ENCODE data around the gene BET1. TPM values are rescaled to one million over a fixed set of nuclear protein-coding genes. Genes with fewer than 3 reads are reported as not detected.
"Not testable (repeated sequence)": the region's sequence is repeated elsewhere in the genome, so short reads cannot be mapped to it uniquely, and the experiment has no call there.

The BET1 gene
- polyA plus RNA-seq (2012; ENCODE audit: insufficient read depth, insufficient read length): 13.7 TPM

- peak within 1 kb of the TSS; percentile 94 for H3K4me3 ChIP-seq (ENCODE audit: low read length)
- peak; percentile 88 for DNase-seq (ENCODE audit: low read depth, low spot score)
Observed at GRCh38 chr7:94004024-94004951, at the start of gene BET1. Gene BET1 (minus strand): TSS chr7:94004355. CDS start chr7:94004216, 139 bp downstream.

GRCh38 chr7:94053532-94053931 is 49.4 kb upstream of the BET1 start:
- no peak for DNase-seq (ENCODE audit: low read depth, low spot score)
- no peak overlapping the region for H3K4me3 ChIP-seq (ENCODE audit: low read length)

GRCh38 chr7:94052398-94053180 is 48.4 kb upstream of the BET1 start:
- H3K4me3 ChIP-seq (ENCODE audit: low read length): no peak overlapping the region
- DNase-seq (ENCODE audit: low read depth, low spot score): no peak

GRCh38 chr7:94050046-94050445 is 45.9 kb upstream of the BET1 start:
- no peak for DNase-seq (ENCODE audit: low read depth, low spot score)
- no peak overlapping the region for H3K4me3 ChIP-seq (ENCODE audit: low read length)

GRCh38 chr7:94049615-94050014 is 45.5 kb upstream of the BET1 start:
- no peak for DNase-seq (ENCODE audit: low read depth, low spot score)
- no peak overlapping the region for H3K4me3 ChIP-seq (ENCODE audit: low read length)

- no peak for DNase-seq (ENCODE audit: low read depth, low spot score)
- H3K4me3 ChIP-seq (ENCODE audit: low read length): no peak overlapping the region
Observed at GRCh38 chr7:94048755-94049154, 44.6 kb upstream of the BET1 start.

GRCh38 chr7:94047956-94048355 is 43.8 kb upstream of the BET1 start:
- DNase-seq (ENCODE audit: low read depth, low spot score): no peak
- H3K4me3 ChIP-seq (ENCODE audit: low read length): no peak overlapping the region

- DNase-seq (ENCODE audit: low read depth, low spot score): no peak
- no peak overlapping the region for H3K4me3 ChIP-seq (ENCODE audit: low read length)
Observed at GRCh38 chr7:94045581-94045980, 41.4 kb upstream of the BET1 start.

GRCh38 chr7:94044806-94045205 is 40.7 kb upstream of the BET1 start:
- no peak for DNase-seq (ENCODE audit: low read depth, low spot score)
- no peak overlapping the region for H3K4me3 ChIP-seq (ENCODE audit: low read length)

GRCh38 chr7:94043299-94043698 is 39.1 kb upstream of the BET1 start:
- DNase-seq (ENCODE audit: low read depth, low spot score): no peak
- H3K4me3 ChIP-seq (ENCODE audit: low read length): no peak overlapping the region

GRCh38 chr7:94042381-94042780 is 38.2 kb upstream of the BET1 start:
- no peak overlapping the region for H3K4me3 ChIP-seq (ENCODE audit: low read length)
- DNase-seq (ENCODE audit: low read depth, low spot score): no peak

- no peak for DNase-seq (ENCODE audit: low read depth, low spot score)
- H3K4me3 ChIP-seq (ENCODE audit: low read length): no peak overlapping the region
Observed at GRCh38 chr7:94041529-94041928, 37.4 kb upstream of the BET1 start.

GRCh38 chr7:94040254-94040653 is 36.1 kb upstream of the BET1 start:
- no peak for DNase-seq (ENCODE audit: low read depth, low spot score)
- H3K4me3 ChIP-seq (ENCODE audit: low read length): no peak overlapping the region

GRCh38 chr7:94039368-94040035 is 35.3 kb upstream of the BET1 start:
- H3K4me3 ChIP-seq (ENCODE audit: low read length): no peak overlapping the region

GRCh38 chr7:94031865-94032264 is 27.7 kb upstream of the BET1 start:
- no peak overlapping the region for H3K4me3 ChIP-seq (ENCODE audit: low read length)
- DNase-seq (ENCODE audit: low read depth, low spot score): no peak

More at GRCh38 chr7:94039368-94040035, 35.3 kb upstream of the BET1 start:
- DNase-seq (ENCODE audit: low read depth, low spot score): no peak

- DNase-seq (ENCODE audit: low read depth, low spot score): no peak
- no peak overlapping the region for H3K4me3 ChIP-seq (ENCODE audit: low read length)
Observed at GRCh38 chr7:94030634-94031033, 26.5 kb upstream of the BET1 start.

GRCh38 chr7:94029976-94030375 is 25.8 kb upstream of the BET1 start:
- DNase-seq (ENCODE audit: low read depth, low spot score): no peak
- H3K4me3 ChIP-seq (ENCODE audit: low read length): no peak overlapping the region

GRCh38 chr7:94028768-94029167 is 24.6 kb upstream of the BET1 start:
- no peak overlapping the region for H3K4me3 ChIP-seq (ENCODE audit: low read length)
- DNase-seq (ENCODE audit: low read depth, low spot score): no peak

- H3K4me3 ChIP-seq (ENCODE audit: low read length); DNase-seq (ENCODE audit: low read depth, low spot score): not testable (repeated sequence)
Observed at GRCh38 chr7:94026619-94027018, 22.5 kb upstream of the BET1 start.

- H3K4me3 ChIP-seq (ENCODE audit: low read length): no peak overlapping the region
- DNase-seq (ENCODE audit: low read depth, low spot score): no peak
Observed at GRCh38 chr7:94022550-94022949, 18.4 kb upstream of the BET1 start.

All from Jurkat, Clone E6-1 (cell line).